ENCODE results near the gene DIPK1A. TPM values are rescaled to one million over a fixed set of nuclear protein-coding genes. Genes with fewer than 3 reads are reported as not detected.

The DIPK1A gene
- total RNA-seq, 4 donors from 2014 or later = 3.8 to 7.6 (median 6.7) TPM

DNA sequence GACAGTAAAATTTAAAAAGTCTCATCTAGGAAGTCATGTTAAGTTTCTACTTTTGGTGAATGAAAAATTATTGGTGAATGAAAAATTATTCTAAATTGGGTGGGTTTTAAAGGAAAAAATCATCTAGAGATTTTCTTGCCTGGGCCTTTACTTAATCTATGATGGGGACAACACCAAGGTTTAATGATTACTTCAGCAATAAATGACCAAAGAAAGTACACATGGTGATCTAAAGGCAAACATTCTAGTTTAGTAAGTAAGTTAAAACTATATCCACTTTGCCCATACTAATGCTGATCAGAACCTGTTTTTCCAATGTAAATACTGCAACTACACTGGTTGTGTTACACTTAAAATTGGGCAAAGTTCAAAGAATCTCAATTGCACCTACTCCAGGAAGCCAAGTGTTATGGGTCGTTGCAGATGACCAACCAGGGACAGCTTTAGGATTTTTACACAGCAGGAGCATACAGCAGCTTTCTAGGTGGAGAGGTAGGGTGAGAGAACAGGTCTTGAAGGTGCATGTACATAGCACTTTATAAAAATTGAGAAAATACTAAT is 144.0 kb downstream of the DIPK1A start:
- H3K4me3 ChIP-seq (ENCODE audit: low read depth, poor library complexity, severe bottlenecking) = no peak overlapping the region
- 43 to 50% methylated on average over 1 of the region's 1 CpG for WGBS, 2 donors
- TF ChIP-seq POLR2A (IDR thresholded peaks at IDR 0.05) = no peak
- TF ChIP-seq, protein P1, sequence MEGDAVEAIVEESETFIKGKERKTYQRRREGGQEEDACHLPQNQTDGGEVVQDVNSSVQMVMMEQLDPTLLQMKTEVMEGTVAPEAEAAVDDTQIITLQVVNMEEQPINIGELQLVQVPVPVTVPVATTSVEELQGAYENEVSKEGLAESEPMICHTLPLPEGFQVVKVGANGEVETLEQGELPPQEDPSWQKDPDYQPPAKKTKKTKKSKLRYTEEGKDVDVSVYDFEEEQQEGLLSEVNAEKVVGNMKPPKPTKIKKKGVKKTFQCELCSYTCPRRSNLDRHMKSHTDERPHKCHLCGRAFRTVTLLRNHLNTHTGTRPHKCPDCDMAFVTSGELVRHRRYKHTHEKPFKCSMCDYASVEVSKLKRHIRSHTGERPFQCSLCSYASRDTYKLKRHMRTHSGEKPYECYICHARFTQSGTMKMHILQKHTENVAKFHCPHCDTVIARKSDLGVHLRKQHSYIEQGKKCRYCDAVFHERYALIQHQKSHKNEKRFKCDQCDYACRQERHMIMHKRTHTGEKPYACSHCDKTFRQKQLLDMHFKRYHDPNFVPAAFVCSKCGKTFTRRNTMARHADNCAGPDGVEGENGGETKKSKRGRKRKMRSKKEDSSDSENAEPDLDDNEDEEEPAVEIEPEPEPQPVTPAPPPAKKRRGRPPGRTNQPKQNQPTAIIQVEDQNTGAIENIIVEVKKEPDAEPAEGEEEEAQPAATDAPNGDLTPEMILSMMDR (IDR thresholded peaks at IDR 0.05) = no peak
- DNase-seq (ENCODE audit: low spot score in 2 of 2) = no peak
- intact Hi-C loops (cut with DNase I; ENCODE audit: low total_unique reads) = no loop called here

DNA sequence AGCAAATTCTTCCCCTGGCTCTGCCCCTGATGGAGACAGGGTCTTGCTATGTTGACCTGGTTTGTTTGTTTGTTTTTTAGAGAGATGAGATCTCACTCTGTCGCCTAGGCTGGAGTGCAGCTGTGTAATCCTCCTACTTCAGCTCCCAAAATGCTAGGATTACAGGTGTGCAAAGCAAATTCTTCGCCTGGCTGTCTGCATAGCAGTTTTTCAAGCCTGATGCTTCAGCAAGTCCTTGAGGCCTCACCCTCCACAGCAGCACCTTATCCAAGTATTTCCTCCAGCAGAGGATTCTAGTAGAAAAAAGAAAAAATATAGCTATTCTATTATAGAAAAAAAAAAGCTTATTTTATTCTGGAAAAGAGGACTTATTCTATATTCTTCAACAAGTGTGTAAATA is 144.5 kb downstream of the DIPK1A start:
- WGBS, 2 donors = 85% methylated on average over 2 of the region's 2 CpGs
- no peak overlapping the region for H3K4me3 ChIP-seq (ENCODE audit: low read depth, poor library complexity, severe bottlenecking)
- intact Hi-C loops (cut with DNase I; ENCODE audit: low total_unique reads) = no loop called here
- DNase-seq (ENCODE audit: low spot score in 2 of 2) = no peak
- TF ChIP-seq, protein P1 (IDR thresholded peaks at IDR 0.05) = no peak
- no peak for TF ChIP-seq POLR2A (IDR thresholded peaks at IDR 0.05)

DNA sequence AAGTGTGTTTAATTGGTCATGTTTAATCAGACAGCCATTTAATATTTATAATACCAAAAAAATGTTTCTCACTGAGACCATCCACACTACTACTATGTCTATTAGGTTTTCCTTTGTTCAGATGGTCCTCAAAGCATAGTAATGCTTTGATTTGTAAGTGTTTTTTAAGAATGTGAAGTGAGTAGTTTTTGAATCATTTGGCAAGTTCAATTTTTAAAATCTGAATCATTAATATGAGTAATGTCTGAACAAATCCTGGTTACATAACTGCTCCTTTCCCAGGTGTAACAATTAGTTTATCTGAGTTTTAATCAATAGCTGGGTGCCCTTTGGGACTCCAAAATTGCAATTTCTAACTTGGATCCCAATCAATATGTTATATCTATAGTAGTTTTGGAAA is 152.9 kb downstream of the DIPK1A start:
- TF ChIP-seq POLR2A (IDR thresholded peaks at IDR 0.05) = no peak
- TF ChIP-seq, protein P1 (IDR thresholded peaks at IDR 0.05) = no peak
- no peak for DNase-seq (ENCODE audit: low spot score in 2 of 2)
- intact Hi-C loops (cut with DNase I; ENCODE audit: low total_unique reads) = no loop called here
- no peak overlapping the region for H3K4me3 ChIP-seq (ENCODE audit: low read depth, poor library complexity, severe bottlenecking)

DNA sequence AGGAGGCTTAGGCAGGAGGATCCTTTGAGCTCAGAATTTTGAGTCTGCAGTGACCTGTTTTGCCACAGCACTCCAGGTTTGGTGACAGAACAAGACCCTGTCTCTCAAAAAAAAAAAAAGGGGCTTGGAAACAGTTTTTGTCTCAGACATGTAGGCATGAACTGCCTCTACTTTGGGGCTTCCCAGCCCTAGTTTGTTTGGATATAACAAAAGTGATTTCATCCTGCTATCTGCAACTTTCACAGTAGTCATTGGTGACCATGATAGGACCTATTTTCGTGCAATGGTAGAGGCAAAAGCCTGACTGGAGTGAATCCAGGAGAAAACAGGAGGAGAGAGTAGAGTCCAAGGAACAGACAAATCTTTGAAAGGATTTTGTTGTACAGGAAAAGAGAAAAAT is 156.0 kb downstream of the DIPK1A start:
- 84 to 93% methylated on average over 1 of the region's 1 CpG for WGBS, 2 donors
- no peak for DNase-seq (ENCODE audit: low spot score in 2 of 2)
- intact Hi-C loops (cut with DNase I; ENCODE audit: low total_unique reads) = no loop called here
- no peak overlapping the region for H3K4me3 ChIP-seq (ENCODE audit: low read depth, poor library complexity, severe bottlenecking)
- no peak for TF ChIP-seq POLR2A (IDR thresholded peaks at IDR 0.05)
- TF ChIP-seq, protein P1 (IDR thresholded peaks at IDR 0.05) = no peak

DNA sequence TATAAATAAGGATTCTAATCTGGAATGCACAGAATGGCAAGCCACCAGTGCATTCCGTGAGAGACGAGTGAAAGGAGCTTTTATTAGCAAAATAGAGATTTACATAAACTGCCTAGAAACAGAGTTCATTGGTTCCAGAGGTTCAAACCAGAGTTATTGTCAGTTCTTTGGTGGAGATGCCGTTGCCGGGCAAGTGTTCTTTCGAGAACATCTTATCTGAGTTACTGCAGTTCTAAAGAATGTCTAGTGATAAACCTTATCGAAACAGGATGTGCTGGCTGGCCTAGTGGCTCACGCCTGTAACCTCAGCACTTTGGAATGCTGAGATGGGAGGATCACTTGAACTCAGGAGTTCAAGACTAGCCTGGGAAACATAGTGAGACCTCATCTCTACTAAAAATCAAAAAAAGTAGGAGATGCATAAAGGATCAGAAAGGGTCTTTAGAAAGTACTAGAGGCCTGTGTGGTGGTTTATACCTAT is 156.5 kb downstream of the DIPK1A start:
- TF ChIP-seq POLR2A (IDR thresholded peaks at IDR 0.05) = no peak
- TF ChIP-seq, protein P1 (IDR thresholded peaks at IDR 0.05) = no peak
- WGBS, 2 donors = 7 to 12% methylated on average over 7 of the region's 7 CpGs
- no peak overlapping the region for H3K4me3 ChIP-seq (ENCODE audit: low read depth, poor library complexity, severe bottlenecking)
- peak; percentile 33 to 87 for DNase-seq (ENCODE audit: low spot score in 2 of 2)
- intact Hi-C loops (cut with DNase I; ENCODE audit: low total_unique reads) = no loop called here
